IPS-15b (cell line): ENCODE measurements around the gene SIGLEC8.
"Not testable (repeated sequence)": the region's sequence is repeated elsewhere in the genome, so short reads cannot be mapped to it uniquely, and the experiment has no call there.

ENCODE experiments used
- H3K27me3 ChIP-seq: one replicate; pipeline ENCODE4 v1.6.1; 2013; ENCODE audit warnings: low read length; ENCODE audit not compliant: control insufficient read depth, insufficient read depth
- H3K36me3 ChIP-seq: one replicate; pipeline ENCODE4 v1.6.1; 2013; ENCODE audit warnings: low read length; ENCODE audit not compliant: control insufficient read depth, insufficient read depth
- H3K4me1 ChIP-seq: one replicate; pipeline ENCODE4 v1.6.1; 2013; ENCODE audit warnings: mild to moderate bottlenecking, low read length; ENCODE audit not compliant: control insufficient read depth, insufficient read depth
- H3K4me3 ChIP-seq: one replicate; pipeline ENCODE4 v1.5.1; 2013; ENCODE audit warnings: low read depth, low read length
- H3K9ac ChIP-seq: one replicate; pipeline ENCODE4 v1.6.1; 2013; ENCODE audit warnings: low read depth, mild to moderate bottlenecking, low read length
- H3K9me3 ChIP-seq: one replicate; pipeline ENCODE4 v1.6.1; 2013; ENCODE audit warnings: mild to moderate bottlenecking, low read length; ENCODE audit not compliant: control insufficient read depth, insufficient read depth

SIGLEC8 gene

GRCh38 chr19:51470966-51471365, 12.7 kb upstream of the SIGLEC8 start:
- Histone ChIP-seq H3K9me3 (no peaks in the 10 kb centered on the region), H3K27me3 (peaks cover 28% of the 10 kb centered on the region), H3K4me3 (no peak overlapping the region), H3K9ac (no peak overlapping the region), H3K4me1 (no peaks in the 10 kb centered on the region), H3K36me3 (no peaks in the 10 kb centered on the region)

GRCh38 chr19:51469629-51470028, 11.4 kb upstream of the SIGLEC8 start:
- no peak overlapping the region for H3K9ac ChIP-seq

GRCh38 chr19:51469162-51469561, 10.9 kb upstream of the SIGLEC8 start:
- H3K9me3 ChIP-seq, result no peaks in the 10 kb centered on the region
- H3K9ac ChIP-seq, result no peak overlapping the region
- no peaks in the 10 kb centered on the region for H3K4me1 ChIP-seq
- peaks cover 36% of the 10 kb centered on the region for H3K27me3 ChIP-seq
- H3K36me3 ChIP-seq, result no peaks in the 10 kb centered on the region
- H3K4me3 ChIP-seq, result no peak overlapping the region

More at GRCh38 chr19:51469629-51470028, 11.4 kb upstream of the SIGLEC8 start:
- no peaks in the 10 kb centered on the region for H3K4me1 ChIP-seq
- peaks cover 36% of the 10 kb centered on the region for H3K27me3 ChIP-seq
- H3K4me3 ChIP-seq, result no peak overlapping the region
- no peaks in the 10 kb centered on the region for H3K36me3 ChIP-seq
- no peaks in the 10 kb centered on the region for H3K9me3 ChIP-seq

- no peaks in the 10 kb centered on the region for H3K36me3 ChIP-seq
These were observed 10.3 kb upstream of the SIGLEC8 start for GRCh38 chr19:51468545-51468920.

GRCh38 chr19:51467864-51468544, 9.8 kb upstream of the SIGLEC8 start:
- H3K4me1 ChIP-seq, result no peaks in the 10 kb centered on the region
- no peak overlapping the region for H3K9ac ChIP-seq
- H3K9me3 ChIP-seq, result no peaks in the 10 kb centered on the region
- H3K27me3 ChIP-seq, result peaks cover 38% of the 10 kb centered on the region
- H3K4me3 ChIP-seq, result no peak overlapping the region
- H3K36me3 ChIP-seq, result no peaks in the 10 kb centered on the region

More at GRCh38 chr19:51468545-51468920, 10.3 kb upstream of the SIGLEC8 start:
- Histone ChIP-seq H3K9me3 (no peaks in the 10 kb centered on the region), H3K4me3 (no peak overlapping the region), H3K4me1 (no peaks in the 10 kb centered on the region), H3K27me3 (peaks cover 36% of the 10 kb centered on the region), H3K9ac (no peak overlapping the region)

GRCh38 chr19:51466723-51467122, 8.5 kb upstream of the SIGLEC8 start:
- Histone ChIP-seq H3K4me3 (no peak overlapping the region), H3K9ac (no peak overlapping the region), H3K27me3 (peaks cover 41% of the 10 kb centered on the region), H3K9me3 (no peaks in the 10 kb centered on the region), H3K4me1 (no peaks in the 10 kb centered on the region), H3K36me3 (no peaks in the 10 kb centered on the region)

- H3K27me3 ChIP-seq, result peaks cover 41% of the 10 kb centered on the region
- not testable (repeated sequence) for H3K9ac ChIP-seq, H3K4me3 ChIP-seq, H3K36me3 ChIP-seq, H3K9me3 ChIP-seq, H3K4me1 ChIP-seq
These were observed 5.8 kb upstream of the SIGLEC8 start for GRCh38 chr19:51463976-51464581.

GRCh38 chr19:51462681-51463080, 4.4 kb upstream of the SIGLEC8 start:
- Histone ChIP-seq H3K4me1 (no peaks in the 10 kb centered on the region), H3K4me3 (no peak overlapping the region), H3K9me3 (no peaks in the 10 kb centered on the region), H3K9ac (no peak overlapping the region), H3K27me3 (peaks cover 33% of the 10 kb centered on the region), H3K36me3 (no peaks in the 10 kb centered on the region)

GRCh38 chr19:51462276-51462675, 4.0 kb upstream of the SIGLEC8 start:
- no peak overlapping the region for H3K4me3 ChIP-seq
- peaks cover 29% of the 10 kb centered on the region for H3K27me3 ChIP-seq
- H3K9ac ChIP-seq, result no peak overlapping the region
- H3K36me3 ChIP-seq, result no peaks in the 10 kb centered on the region
- no peaks in the 10 kb centered on the region for H3K4me1 ChIP-seq
- no peaks in the 10 kb centered on the region for H3K9me3 ChIP-seq

GRCh38 chr19:51461723-51462161, 3.5 kb upstream of the SIGLEC8 start:
- Histone ChIP-seq H3K4me3 (no peak overlapping the region), H3K9me3 (no peaks in the 10 kb centered on the region), H3K36me3 (no peaks in the 10 kb centered on the region), H3K4me1 (no peaks in the 10 kb centered on the region), H3K27me3 (peaks cover 24% of the 10 kb centered on the region), H3K9ac (no peak overlapping the region)

- peak overlapping the region; percentile 49 for H3K4me3 ChIP-seq
- no peak overlapping the region for H3K9ac ChIP-seq
These were observed 2.1 kb upstream of the SIGLEC8 start for GRCh38 chr19:51460164-51460992.

More at GRCh38 chr19:51460164-51460992, 2.1 kb upstream of the SIGLEC8 start:
- Histone ChIP-seq H3K36me3 (no peaks in the 10 kb centered on the region), H3K27me3 (peaks cover 14% of the 10 kb centered on the region), H3K9me3 (no peaks in the 10 kb centered on the region), H3K4me1 (no peaks in the 10 kb centered on the region)
